ENCODE measurements around the gene SLC4A4. TPM values are rescaled to one million over a fixed set of nuclear protein-coding genes. Genes with fewer than 3 reads are reported as not detected.

SLC4A4 gene
- total and polyA plus RNA-seq, 10 of the 15 experiments (the other 5 are each of a cell fraction or from before 2014, with no cell fraction given): 0.05 to 0.44 (median 0.18) TPM

DNA sequence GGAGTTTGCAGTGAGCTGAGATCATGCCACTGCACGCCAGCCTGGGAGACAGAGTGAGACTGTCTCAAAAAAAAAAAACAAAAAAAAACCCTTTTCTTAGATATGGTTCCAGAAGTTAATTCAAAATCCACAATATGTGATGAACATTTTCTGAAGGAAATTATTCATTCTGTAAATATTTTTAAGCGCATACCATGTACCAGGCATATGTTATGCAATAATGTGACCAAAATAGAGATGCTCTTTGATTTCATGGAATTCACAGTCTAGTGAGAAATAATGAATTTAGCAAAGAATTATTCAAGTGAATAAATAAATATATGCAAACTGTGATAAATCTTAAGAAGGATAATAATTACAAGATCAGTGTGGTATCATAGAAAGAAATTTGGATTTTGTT, 270.3 kb downstream of the SLC4A4 start (continued):
- TF ChIP-seq TBL1XR1 (IDR thresholded peaks at IDR 0.05; ENCODE audit: low read depth, low read length): no peak
- TF ChIP-seq LARP7 (IDR thresholded peaks at IDR 0.05): no peak

DNA sequence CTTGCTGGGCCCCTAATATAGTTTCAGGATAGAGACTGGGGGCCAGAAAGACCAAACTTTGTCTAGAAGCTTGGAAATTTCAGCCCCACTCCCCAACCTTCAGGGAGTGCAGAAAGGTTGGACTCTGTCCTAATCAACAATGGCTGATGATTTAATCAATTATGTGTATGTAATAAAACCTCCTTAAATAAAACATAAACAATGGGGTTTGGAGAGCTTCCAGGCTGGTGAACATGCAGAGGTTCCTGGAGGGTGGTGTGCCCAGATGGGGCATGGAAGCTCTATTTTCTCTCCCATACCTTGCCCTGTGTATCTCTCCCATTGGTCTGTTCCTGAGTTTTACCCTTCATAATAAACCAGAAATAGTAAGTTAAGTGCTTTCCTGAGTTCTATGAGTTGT, 270.8 kb downstream of the SLC4A4 start:
- SMC1A ChIA-PET (ENCODE audit: uncharacterized antibody, unreplicated experiment): interaction anchor here (0.9 kb wide), 1 partner anchor 59 kb away, joined by 3 read pairs; no protein-coding TSS in a partner anchor
- Histone ChIP-seq H3K27me3 (replicated peaks in 1 of 2; ENCODE audit: control insufficient read depth in 2 of 2, insufficient read depth in 2 of 2, low read length in 1 of 2) (no peaks in the 10 kb centered on the region), H3K4me3 (no peak overlapping the region), H3K36me3 (ENCODE audit: control insufficient read depth in 2 of 2, insufficient read depth in 2 of 2, low read length in 1 of 2) (no peaks in the 10 kb centered on the region), H2AFZ (ENCODE audit: control insufficient read depth, low read depth, low read length) (no peak overlapping the region), H3K4me2 (ENCODE audit: control insufficient read depth, insufficient read depth) (no peak overlapping the region), H3K79me2 (ENCODE audit: control insufficient read depth, insufficient read depth, low read length) (no peaks in the 10 kb centered on the region), H4K20me1 (ENCODE audit: control insufficient read depth, insufficient read depth) (no peaks in the 10 kb centered on the region), H3K4me1 (ENCODE audit: control insufficient read depth, insufficient read depth, low read length) (no peaks in the 10 kb centered on the region), H3K27ac (ENCODE audit: control insufficient read depth, insufficient read depth) (no peak overlapping the region), H3K9me3 (replicated peaks; ENCODE audit: control insufficient read depth, insufficient read depth, low read length) (no peaks in the 10 kb centered on the region; the same call in 2 of the 3 replicates), H3K9ac (ENCODE audit: control insufficient read depth, insufficient read depth, low read length) (no peak overlapping the region)
- POLR2A ChIA-PET: no interaction called here
- in situ Hi-C loops (cut with MboI): no loop called here
- RAD21 ChIA-PET (ENCODE audit: unreplicated experiment): no interaction called here
- FAIRE-seq (no peak), ATAC-seq (no peak), DNase-seq (ENCODE audit: low read depth, low spot score) (no peak)
- TF ChIP-seq, protein P1, sequence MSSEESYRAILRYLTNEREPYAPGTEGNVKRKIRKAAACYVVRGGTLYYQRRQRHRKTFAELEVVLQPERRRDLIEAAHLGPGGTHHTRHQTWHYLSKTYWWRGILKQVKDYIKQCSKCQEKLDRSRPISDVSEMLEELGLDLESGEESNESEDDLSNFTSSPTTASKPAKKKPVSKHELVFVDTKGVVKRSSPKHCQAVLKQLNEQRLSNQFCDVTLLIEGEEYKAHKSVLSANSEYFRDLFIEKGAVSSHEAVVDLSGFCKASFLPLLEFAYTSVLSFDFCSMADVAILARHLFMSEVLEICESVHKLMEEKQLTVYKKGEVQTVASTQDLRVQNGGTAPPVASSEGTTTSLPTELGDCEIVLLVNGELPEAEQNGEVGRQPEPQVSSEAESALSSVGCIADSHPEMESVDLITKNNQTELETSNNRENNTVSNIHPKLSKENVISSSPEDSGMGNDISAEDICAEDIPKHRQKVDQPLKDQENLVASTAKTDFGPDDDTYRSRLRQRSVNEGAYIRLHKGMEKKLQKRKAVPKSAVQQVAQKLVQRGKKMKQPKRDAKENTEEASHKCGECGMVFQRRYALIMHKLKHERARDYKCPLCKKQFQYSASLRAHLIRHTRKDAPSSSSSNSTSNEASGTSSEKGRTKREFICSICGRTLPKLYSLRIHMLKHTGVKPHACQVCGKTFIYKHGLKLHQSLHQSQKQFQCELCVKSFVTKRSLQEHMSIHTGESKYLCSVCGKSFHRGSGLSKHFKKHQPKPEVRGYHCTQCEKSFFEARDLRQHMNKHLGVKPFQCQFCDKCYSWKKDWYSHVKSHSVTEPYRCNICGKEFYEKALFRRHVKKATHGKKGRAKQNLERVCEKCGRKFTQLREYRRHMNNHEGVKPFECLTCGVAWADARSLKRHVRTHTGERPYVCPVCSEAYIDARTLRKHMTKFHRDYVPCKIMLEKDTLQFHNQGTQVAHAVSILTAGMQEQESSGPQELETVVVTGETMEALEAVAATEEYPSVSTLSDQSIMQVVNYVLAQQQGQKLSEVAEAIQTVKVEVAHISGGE (CRISPR knock-in tag; IDR thresholded peaks at IDR 0.05): no peak
- no peak for TF ChIP-seq KDM1A (IDR thresholded peaks at IDR 0.05; ENCODE audit: borderline replicate concordance)
- no peak for TF ChIP-seq TCF12 (IDR thresholded peaks at IDR 0.05; ENCODE audit: low read depth, low read length)
- no peak for TF ChIP-seq SMAD5 (IDR thresholded peaks at IDR 0.05; ENCODE audit: low read depth)
- no peak for TF ChIP-seq RUNX3 (IDR thresholded peaks at IDR 0.05; ENCODE audit: low read length)
- TF ChIP-seq FOXK2 (IDR thresholded peaks at IDR 0.05): no peak
- TF ChIP-seq ZSCAN29 (IDR thresholded peaks at IDR 0.05): no peak
- TF ChIP-seq, protein P2, sequence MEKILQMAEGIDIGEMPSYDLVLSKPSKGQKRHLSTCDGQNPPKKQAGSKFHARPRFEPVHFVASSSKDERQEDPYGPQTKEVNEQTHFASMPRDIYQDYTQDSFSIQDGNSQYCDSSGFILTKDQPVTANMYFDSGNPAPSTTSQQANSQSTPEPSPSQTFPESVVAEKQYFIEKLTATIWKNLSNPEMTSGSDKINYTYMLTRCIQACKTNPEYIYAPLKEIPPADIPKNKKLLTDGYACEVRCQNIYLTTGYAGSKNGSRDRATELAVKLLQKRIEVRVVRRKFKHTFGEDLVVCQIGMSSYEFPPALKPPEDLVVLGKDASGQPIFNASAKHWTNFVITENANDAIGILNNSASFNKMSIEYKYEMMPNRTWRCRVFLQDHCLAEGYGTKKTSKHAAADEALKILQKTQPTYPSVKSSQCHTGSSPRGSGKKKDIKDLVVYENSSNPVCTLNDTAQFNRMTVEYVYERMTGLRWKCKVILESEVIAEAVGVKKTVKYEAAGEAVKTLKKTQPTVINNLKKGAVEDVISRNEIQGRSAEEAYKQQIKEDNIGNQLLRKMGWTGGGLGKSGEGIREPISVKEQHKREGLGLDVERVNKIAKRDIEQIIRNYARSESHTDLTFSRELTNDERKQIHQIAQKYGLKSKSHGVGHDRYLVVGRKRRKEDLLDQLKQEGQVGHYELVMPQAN (conservative IDR thresholded peaks at IDR 0.05): no peak
- CTCF ChIA-PET: no interaction called here
- intact Hi-C loops (cut with micrococcal nuclease; ENCODE audit: unreplicated experiment): no loop called here
- no TSS peak for BruUV-seq (replicated peaks)

Measured in GM12878 (cell line).